Activated CD4-positive, alpha-beta T cell treated with anti-CD3 and anti-CD28 coated beads, Interleukin-2, amount 50 U/mL, for 4 hours (primary cell): ENCODE data around the gene GEMIN7.
"Not testable (repeated sequence)": the region's sequence is repeated elsewhere in the genome, so short reads cannot be mapped to it uniquely, and the experiment has no call there.

Experiments used
- DNase-seq, 2 experiments: peaks; one replicate each; pipeline ENCODE4 v3.0.0-alpha.2; 2020

Gene GEMIN7

DNA sequence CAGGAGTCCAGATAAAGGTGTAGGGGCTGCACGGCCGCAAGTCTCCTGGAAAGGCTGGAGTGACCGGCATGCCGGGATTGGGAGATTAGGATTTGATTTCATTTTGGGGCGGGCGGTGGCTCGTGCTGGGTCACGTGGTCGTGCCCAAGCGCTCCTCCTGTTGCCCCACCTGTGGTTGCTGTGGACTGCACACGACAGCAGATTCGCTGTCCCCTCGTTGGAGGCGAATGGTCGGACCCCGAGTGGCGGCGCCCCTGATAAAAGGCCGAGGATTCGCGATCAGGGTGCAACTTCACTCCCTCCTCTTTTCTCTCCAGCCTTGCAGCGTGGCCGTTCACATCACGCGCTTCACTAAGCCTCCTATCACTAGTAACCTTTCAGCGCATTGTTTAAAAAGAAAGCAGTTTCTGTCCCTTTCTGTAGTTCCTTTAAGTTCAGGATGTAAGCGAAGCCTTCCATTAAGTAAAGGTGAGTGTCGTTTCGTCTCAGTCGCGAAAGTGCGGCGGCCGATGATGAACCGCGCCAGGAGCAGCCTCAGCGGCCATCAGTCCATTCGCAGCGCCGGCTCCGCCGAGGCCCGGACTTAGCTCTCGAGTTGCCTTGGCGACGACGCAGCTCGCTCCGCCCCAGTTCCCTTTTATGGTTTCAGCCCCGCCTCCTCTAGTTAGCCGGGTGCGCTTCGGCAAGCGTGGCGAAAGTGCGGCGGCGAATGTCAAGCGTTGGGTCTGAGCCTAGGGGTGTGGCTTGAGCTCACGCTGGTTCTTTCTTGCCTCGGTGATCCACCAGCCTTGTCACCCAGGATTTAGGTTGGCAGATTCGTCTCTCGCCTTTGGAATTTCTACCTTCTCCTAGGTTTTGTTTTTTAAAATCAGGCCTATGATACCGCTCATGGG is 12.2 kb downstream of the GEMIN7 start:
- peak; percentile 91 to 94 for DNase-seq

DNA sequence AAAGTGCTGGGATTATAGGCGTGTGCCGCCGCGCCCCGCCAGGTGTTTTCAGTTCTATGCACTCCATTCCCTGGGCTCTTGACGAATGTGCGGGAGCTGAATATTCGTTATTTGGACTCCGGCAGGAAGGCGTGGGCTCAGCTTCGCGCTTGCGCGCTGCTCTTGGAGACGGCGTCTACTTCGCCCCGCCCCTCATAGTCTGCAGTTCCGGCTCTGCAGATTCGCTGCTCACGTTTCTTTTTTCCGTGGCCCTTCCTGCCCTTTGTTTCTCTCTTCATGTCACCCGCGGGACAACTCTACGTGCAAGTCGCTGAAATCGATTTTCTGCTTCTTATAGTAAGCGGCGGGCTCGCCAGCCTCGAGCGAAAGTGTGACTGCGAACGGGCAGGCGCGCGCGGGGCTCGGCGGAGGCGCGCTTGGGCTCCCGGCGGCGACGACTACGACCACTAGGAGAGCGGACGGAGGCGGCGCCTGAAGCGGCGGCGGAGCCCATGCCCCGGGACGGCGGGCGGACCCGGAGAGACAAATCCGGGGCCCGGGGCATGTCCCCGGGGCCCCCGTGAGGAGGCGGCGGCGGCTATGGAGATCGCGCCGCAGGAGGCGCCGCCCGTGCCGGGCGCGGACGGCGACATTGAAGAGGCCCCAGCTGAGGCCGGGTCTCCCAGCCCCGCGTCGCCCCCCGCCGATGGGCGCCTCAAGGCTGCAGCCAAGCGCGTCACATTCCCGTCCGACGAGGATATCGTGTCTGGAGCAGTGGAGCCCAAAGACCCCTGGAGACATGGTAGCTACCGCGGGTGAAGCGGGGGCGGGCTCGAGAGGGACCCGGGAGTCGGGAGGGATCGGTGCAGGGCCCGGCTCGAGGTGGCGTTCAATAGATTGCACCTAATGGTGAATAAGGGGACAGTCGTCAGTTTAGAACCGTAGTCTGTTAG is 14.0 kb downstream of the GEMIN7 start, which contains the start of gene PPP1R37:
Gene PPP1R37, plus strand, starts transcription at position 433 of the 932 bp plus-strand sequence. Its CDS starts 147 bp downstream, at position 580.
- DNase-seq, result peak; percentile 87 to 88

DNA sequence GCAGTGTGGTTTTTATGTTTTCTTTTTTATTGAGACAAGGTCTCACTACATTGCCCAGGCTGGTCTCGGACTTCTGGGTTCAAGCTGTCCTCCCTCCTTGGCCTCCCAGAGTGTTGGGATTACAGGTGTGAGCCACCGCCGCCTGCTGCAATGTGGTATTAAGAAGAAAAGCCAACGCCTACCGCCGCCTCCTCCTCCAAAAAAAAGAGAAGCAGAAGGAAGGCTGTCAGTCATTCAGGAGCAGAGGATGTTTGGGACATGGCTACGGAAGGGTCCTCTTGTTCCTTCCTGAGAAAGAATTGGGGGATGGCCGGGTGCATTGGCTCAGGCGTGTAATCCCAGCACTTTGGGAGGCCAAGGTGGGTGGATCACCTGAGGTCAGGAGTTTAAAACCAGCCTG is 15.1 kb downstream of the GEMIN7 start:
- no peak for DNase-seq

DNA sequence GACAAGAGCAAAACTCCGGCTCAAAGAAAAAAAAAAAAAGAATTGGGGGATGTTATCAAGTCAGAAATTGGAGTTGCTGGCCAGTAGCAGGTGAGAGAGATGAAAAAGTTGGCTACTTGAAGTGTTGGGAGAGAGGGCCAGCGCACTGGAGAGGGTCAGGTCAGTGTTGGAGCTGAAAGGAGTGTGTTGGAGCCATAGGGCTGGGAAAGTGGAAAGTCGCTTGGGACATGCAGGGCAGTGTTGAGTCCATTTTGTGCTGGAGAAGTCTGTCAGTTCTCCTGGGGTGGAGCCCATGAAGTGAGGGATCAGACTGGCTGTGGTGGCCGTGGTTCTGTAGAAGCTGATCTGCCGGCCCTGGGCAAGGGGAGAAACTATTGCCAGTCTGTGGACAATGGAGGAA is 15.6 kb downstream of the GEMIN7 start:
- no peak for DNase-seq

DNA sequence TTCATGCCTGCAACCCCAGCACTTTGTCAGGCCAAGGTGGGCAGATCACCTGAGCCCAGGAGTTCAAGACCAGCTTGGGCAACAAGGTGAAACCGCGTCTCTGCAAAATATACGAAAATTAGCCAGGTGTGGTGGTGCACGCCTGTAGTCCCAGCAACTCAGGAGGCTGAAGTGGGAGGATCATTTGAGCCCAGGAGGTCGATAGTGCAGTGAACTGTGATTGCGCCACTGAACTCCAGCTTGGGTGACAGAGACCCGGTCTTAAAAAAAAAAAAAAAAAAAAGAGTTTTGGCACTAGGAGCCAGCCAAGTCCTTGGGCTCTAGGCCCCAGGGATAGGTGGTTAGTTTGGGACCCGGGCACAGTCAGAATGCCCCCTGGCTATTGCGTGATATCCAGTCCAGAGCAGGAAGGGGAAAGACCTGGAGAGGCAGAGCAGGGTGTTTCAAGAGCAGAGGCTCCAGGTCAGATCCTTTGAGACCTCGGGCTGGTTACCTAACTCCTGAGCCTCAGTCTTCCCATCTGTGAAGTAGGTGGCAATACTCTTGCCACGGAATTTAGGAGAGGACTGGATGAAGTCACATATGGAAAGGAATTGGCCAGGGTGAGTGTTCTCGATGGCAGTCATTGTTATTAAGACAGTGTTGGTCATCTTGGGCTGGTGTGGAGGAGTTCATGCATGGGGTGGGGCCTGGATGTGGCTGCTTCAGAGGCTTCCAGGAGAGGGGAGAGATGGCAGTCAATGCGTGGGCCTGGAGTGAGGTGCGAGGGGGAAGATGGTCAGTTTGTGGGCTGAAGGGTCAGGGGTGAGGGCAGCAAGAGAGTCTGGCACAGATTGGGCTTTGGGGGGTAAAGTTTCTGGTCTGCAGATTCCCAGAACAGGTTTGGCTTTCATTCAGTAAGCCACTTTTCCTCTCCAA is 16.7 kb downstream of the GEMIN7 start:
- no peak for DNase-seq

DNA sequence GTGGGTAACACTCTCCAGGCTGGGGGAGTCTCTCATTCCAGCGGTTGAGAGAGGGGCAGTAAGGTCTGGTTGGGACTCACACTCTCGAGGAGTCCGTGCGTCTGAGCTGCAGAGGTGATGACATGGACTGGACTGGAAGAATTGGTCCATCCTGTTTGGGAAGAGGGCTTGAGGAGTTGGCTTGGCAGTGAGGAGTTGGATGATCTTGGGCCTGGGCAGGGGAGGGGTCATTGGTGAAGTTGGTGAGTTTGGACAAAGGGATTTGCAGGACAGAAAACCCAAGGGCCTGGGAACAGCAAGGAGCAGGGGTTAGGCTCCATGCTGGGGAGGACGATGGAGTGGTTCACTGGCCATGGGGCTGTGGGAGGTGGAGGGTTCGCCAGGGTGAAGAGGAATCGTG is 17.6 kb downstream of the GEMIN7 start:
- no peak for DNase-seq

DNA sequence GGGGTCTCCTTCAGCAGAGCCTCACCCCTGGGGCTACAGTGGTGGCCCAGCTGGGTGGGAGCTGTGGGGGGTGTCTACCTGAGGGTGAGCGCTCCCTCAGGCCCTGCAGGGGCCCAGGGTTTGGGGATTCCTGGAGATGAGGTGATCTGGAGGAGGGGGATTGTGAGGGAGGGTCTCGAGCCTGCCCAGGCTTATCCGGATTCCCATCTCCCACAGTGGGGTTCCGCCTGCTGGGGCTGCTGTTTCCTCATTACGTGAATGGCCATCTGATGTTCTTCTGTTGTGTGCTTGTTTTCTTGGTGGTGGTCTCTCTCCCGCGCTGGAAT is 18.4 kb downstream of the GEMIN7 start:
- DNase-seq, result no peak

DNA sequence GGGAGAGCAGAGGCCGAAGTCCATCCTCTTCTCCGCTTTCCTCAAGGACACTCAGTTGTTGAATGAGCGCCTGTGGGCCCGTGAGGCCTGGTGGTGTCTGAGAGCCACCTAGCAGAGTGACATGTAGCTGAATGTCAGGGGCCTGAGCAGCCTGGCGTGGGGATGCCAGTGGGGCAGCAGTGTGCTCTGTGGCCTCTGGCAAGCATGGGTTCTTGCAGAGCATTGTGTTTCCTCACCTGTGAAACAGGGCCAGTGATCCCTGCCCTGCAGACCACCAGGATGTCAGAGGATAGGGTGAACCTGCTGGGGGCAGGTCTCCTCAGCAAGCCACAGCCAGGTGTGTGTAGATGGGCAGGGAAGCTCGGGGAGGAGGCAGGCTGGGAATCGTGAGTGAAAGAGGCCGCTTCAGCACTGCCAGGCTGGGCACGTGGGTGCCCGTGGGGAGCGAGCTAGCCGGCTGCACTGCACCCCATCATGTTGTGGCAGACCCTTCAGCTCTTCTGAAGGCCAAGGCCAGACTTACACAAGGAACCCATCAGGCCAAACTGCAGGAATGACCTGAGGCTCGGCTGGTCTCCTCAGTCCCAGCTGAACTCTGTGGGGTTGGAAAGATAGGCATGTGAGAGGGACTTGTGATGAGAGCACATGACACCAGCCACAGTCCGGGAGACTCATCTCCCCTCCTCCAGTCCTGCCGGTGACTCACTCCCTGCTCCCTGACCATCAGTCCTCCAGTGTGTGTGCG is 18.9 kb downstream of the GEMIN7 start:
- DNase-seq, result no peak

DNA sequence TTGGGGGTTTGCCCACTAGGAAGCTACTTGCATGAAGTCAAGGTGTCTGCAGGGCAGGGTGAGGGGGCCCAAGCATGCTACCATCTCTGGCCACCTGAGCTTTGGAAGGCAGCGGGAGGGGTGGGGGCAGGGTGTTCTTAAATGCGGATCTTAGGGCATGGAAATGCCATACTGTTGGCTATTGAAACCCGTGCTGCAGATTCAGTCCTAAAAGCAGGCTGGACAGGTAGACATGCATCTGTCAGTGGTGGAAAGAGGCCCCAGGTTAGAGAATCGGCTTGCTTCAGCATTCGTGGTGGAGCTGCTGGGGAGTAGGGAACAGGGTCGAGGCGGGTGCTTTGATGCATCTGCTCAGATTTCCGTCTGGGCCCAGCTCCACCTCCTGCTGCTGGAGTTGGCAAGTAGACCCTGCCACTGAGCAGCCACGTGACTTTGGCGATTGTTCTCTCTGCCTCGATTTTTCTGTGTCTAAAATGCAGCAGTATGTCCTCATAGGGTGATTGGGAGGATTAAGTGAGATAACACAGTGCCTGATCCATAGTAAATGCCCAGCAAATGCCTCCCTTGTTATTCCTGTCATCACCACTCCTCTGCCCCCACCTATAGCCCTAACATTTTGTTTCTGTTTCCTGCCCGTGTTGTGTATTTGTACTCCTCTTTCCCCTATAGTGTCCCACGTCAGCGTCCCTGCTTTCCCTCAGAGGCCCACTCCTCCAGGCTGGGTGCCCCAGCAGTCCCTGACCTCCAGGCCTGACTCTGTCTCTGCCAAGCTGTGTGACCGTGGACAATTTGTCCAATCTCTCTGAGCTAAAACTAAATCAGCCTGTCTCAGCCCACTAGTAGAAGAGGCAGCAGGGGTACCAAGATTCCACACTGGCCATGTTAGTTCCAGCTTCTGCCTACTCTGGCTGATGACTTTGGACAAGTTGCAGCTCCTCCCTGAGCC is 19.7 kb downstream of the GEMIN7 start:
- no peak for DNase-seq

DNA sequence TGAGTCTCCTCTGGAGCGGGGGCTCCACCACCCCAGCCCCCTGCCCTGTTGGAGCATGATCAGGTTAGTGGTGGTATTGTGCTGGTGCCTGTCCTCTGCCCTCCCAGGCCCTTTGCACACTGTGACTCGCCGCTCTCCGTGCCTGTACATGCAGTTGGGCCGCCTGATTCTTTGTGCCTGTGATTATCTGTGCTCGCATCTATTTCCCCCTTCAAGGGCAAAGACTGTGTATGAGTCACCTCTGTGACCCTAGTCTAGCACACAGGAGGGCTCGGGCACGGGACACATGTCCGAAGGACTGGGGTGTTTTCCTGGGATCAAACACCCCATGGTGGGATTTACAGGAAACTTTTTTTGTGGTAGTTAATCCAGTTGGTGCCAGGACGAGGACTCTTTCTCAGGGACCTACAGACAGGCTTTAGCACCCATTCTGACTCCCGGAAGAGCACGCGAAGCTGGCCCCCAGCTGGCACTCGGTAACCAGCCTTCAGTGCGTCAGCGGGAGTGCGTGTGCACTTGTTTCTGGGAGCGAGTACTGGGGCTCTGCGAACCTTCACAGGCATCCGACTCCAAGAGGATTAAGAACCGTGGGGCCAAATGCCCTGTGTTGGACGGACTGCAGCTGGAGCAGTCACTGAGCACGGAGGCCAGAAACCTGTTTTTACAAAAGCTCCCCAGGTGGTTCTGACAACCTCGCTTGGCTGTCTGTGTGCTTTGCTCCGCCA is 20.6 kb downstream of the GEMIN7 start:
- DNase-seq, result no peak

DNA sequence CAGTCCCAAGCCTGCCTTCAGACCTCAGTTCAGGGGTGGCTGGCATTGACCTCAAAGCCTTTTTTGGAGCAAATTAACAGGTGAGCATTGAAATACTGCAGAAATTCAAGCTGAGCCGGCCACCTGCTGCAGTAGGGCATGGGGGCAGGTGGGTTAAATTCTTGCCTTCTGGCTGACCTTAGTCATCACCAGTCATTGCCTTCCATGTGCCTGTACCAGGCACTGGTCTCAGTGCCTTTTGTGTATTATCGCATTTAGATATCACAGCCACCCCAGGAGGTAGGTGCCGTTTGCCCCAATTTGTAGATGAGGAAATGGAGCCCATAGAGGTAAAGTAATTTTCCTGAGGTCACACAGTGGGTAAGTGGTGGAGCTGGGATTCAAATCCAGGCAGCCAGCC is 21.1 kb downstream of the GEMIN7 start:
- DNase-seq, result no peak

DNA sequence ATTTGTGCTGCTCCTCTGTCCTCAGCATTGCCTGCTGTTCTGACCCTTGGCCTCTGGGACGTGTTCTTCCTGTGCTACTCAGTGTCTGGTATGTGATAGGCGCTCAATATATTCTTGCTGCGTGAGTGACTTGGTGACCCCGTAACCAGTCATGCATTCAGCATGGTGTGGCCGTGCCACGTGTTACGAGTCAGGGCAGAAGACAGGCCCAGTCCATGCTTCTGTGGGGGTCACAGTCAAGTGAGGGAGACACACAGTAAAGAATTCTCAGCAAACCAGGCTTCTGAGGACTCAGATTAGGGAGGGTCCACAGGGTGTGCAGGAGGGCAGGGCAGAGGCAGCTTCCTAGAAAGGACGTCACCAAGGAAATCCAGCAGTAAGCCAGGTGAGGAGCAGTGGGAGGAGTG is 21.8 kb downstream of the GEMIN7 start:
- no peak for DNase-seq

DNA sequence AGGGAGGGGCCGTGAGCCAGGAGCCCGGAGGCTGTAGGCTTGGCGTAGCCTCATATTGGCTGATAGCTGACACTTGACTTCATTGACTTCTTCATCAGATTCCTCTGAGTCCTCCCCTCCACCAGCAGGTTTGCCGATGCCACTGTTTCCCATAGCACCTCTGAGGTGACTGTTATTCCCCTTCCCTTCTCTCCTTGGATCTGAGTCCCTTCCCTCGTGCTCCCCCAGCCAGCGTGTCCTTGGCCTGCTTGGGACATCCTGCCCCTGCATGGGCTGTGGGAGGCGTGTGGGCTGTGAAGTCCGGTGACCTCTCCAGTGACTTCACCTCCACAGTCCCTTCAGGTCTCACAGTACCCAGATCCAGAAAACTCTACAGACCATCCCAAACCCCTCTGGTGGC is 22.7 kb downstream of the GEMIN7 start:
- no peak for DNase-seq

DNA sequence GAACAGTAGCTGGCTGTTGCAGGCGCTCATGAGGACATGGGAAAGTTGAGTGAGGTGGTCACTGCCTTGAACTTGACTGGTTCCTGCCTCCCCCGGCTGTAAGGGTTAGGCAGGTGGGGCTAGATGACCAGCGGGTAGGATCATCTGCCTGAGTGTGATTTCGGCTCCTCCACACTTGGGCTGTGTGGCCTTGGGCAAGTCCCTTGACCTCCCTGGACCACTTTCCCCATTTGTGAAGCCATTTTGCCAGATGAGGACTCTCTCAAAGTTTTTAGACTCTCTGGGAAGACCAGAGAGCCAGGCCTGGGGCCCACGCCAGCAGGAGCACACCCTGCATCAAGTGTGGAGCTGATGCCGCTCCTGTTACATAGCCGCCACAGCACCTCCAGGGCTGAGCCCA is 23.4 kb downstream of the GEMIN7 start:
- no peak for DNase-seq

DNA sequence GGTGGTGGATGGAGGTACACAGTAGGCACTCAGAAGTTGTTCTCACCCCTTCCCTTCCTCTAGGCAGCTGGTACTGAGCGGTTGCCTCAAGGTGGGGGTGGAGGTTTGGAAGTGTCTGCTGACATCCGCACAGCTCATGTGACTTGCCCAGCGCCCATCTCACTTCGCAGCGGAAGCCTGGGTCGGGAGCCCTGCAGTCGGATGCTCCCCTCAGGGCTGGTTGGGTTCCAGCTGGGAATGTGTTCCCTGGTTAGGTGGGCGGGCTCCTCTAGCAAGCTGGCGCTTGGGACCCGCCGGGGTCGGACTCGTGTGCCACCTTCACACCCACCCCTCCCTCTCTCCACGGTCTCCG is 24.1 kb downstream of the GEMIN7 start:
- DNase-seq, result peak; percentile 20 to 33

DNA sequence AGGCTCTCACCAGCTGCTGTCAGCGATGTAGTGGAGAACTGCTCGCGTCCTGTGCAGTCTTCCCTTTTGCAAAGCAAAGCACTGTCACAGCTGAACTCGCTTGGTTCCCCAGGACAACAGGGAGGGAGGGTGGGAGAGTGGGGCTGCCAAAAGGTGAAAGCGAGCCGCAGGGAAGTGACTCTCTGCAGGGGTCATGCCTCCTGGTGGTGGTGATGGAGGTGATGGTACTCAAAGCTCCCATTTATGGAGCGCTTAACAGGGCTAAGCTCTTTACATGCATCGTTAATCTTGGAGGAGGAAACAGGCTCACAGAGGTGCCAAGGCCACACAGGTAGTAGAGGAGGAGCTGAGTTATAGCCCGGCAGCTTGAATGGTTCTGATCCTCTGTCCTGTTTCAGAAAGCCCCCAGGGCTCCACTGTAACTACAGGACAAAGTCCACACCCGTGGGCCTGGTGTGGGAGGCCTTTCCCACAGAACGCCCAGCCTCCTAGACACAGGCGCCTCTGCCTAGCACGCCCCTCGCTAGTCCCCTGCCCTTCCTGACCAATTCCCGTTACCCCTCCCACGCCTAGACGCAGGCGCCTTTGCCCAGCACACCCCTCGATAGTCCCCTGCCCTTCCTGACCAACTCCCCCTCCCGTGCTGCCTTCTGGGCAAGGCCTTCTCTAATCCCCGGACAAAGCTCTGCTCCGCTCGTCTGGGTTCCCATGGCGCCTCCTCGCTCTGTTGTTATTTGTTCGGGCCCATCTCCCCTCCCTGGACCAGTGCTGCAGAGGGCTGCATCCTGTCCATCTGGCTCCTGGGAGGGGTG is 24.7 kb downstream of the GEMIN7 start:
- DNase-seq, result no peak

DNA sequence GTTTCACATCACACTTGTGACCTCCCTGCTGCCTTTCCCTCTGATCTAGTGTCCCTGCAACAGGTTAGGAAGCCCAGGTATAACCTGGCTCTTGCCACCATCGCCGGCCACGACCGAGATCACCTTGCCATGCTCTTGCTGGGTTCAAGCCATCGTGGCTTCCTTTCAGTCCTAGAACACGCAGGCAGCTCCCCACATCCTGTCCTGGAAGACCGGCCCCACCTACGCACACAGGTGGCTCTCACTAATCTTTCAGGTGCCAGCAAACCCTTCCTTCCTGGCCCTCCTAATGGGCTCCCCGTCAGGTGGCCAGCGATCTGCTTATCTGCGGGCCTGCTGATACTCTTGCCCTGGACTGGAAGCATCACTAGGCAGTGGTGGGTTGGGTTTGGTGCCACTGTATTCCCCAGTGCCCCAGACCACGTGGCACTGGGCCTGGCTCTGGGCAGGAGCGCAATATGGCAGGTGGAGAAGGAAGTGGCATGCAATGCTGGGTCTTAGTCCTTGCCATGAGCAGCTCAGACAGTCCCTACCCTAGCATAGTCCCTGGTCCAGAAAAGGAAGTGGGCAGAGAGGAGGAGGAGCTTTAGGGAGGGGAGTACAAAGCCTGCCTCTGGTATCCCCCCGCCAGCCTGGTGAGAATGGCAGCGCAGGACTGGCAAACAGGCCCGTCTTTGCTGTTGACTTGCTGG is 25.7 kb downstream of the GEMIN7 start:
- DNase-seq, result no peak

DNA sequence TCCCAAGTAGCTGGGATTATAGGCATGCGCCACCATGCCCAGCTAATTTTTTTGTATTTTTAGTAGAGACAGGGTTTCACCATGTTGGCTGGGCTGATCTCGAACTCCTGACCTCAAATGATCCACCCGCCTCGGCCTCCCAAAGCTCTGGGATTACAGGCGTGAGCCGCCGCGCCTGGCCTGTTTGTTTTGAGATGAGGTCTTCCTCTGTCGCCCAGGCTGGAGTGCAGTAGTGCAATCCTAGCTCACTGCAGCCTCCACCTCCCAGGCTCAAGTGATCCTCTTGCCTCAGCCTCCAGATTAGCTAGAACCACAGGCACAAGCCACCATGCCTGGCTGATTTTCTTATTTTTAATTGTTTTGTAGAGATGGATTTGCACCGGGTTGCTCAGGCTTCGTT is 27.3 kb downstream of the GEMIN7 start:
- DNase-seq, result not testable (repeated sequence)
